WI38 (cell line): Measurements from ENCODE around the gene DNAH14.

Source experiments
- H3K4me3 ChIP-seq: 2 replicates; pipeline ENCODE4 v1.5.1; 2011; ENCODE audit warnings: low read depth, mild to moderate bottlenecking, control low read depth, low read length
- CTCF ChIP-seq: IDR thresholded peaks from 2 replicates; pipeline ENCODE4 v1.5.1; 2012; ENCODE audit warnings: low read depth, mild to moderate bottlenecking, control low read depth, low read length

Gene DNAH14

DNA sequence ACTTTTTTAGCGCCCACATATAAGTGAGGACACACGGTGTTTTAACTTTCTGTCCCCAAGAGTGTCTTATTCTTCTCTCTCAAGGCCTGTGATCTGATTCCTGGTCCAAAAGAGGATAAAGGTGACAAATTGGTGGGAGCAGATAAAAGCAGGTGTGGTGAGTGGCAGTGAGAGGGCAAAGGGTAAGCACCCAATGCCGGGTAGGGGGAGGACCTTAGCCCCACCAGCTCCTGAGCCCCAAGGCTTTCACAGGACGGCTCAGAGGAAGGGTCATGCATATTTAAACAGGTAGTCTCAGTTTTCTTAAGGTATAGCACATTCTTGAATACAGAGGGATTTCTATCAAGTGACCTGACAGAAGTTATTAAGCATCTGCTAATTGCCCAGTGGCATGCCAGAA, 478.8 kb downstream of the DNAH14 start:
- no peak for TF ChIP-seq CTCF
- no peak overlapping the region for H3K4me3 ChIP-seq

DNA sequence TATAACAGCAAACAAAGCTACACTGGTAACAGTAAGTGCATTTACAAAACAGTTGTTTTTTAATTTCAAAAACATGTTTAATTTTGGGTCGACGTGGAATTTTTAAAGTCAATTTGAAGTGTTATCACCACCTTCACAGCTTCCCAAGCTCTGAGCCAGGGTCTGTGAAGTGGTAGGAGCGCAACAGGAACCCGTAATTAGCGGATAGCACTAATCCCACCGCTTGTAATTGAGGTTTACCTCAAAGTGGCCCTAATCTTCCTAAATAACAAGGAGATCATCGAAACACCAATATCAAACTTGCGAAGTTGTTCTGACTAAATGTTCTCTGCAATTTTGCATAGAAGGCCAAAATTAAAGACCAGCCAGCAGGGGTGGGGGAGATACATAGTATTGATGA, 479.6 kb downstream of the DNAH14 start:
- no peak overlapping the region for H3K4me3 ChIP-seq
- no peak for TF ChIP-seq CTCF

DNA sequence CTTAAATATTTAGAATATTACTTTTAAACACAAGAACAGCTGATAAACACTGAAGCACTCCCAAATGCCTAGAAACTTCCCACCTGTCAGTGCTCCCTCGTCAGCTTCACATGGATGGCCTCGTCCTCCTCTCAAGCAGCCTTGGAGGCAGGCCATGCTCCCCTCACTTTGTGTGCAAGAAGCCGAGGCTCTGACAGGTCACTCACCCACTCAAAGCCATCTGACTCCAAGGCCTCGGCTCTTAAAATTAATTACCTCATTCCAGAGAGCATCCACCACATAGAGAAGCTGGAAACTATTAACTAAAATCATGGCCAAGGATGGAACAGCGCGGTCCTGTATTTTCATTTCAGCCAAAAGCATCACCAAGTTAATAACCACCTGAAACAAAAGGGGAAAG, 480.6 kb downstream of the DNAH14 start:
- H3K4me3 ChIP-seq, result no peak overlapping the region
- TF ChIP-seq CTCF, result no peak

GRCh38 chr1:225412321-225412720, 482.8 kb downstream of the DNAH14 start:
- no peak for TF ChIP-seq CTCF
- no peak overlapping the region for H3K4me3 ChIP-seq

DNA sequence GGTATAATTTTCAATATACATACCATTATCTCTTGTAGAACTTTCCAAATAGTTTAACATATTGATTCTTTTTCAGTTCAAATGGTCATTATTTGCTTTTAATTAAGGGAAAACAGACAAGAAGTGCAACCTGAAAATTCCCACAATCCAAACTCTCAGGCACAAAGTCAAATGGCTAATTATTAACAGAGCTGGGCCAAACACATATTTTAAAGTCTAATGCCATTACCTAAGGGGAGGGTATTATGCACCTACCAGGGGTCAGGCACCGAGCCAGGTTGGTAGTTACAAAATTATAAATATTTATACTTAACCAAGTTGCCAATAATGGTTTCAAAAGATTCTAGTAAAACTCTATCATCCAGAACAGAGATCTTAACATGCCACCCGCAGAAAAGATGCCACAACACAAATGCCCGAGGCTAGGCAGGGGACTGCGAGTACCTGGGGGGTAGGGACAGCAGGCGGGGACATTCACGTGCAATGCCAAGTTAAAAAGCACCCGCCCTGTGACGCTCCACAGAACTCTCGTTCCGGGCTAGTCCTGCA, 483.4 kb downstream of the DNAH14 start:
- H3K4me3 ChIP-seq, result no peak overlapping the region
- TF ChIP-seq CTCF, result no peak

GRCh38 chr1:225413708-225414375, 484.4 kb downstream of the DNAH14 start:
- H3K4me3 ChIP-seq, result no peak overlapping the region
- TF ChIP-seq CTCF, result no peak

GRCh38 chr1:225415307-225415706, 485.8 kb downstream of the DNAH14 start:
- TF ChIP-seq CTCF, result no peak
- H3K4me3 ChIP-seq, result no peak overlapping the region
